NCI-H748 treated with DMSO at 0.1 percent for 48 hours (cell line): ENCODE data around the gene DNPH1.

ENCODE experiments used
- DNase-seq: peaks from one replicate; lab custom pipeline; 2025; lab: John Stamatoyannopoulos, UW

Gene DNPH1, protein sequence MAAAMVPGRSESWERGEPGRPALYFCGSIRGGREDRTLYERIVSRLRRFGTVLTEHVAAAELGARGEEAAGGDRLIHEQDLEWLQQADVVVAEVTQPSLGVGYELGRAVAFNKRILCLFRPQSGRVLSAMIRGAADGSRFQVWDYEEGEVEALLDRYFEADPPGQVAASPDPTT

DNA sequence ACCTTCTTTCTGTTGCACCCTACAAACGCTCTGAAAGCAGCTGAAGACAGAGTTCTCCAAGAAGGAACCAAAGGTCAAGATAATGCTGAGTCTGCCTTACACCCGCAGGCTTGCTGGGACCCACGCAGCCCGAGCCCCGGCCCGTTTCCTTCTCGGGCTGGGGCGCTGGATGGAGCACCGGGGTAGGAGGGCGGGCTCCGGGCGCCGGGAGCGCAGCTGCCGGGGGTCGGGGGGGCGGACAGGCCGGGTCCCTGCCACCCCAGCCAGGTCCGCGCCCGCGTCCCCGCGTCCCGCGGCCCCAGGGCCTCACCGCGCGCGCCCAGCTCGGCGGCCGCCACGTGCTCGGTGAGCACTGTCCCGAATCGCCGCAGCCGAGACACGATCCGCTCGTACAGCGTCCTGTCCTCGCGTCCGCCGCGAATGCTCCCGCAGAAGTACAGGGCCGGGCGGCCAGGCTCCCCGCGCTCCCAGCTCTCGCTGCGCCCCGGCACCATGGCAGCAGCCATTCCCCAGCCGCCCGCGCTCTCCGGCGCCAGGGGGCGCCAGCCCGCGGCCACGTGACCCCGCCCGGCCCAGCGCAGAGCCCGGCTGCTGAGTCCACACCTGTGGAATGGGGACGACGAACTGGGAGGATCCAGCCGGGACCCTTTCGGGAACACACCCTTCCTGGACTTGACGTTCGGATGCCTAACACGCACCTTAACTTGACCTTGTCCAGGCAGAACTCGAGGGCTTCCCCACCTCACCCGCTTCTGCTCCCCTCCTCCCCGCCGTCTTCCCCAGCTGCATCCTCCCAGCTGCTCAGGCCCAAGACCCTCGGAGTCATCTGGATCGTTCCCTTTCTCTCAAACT, at the start of gene DNPH1:
Gene DNPH1 (minus strand): TSS at position 531 of the 852 bp plus-strand sequence. CDS start 25 bp downstream, at position 506.
- peak; percentile 68 for DNase-seq

DNA sequence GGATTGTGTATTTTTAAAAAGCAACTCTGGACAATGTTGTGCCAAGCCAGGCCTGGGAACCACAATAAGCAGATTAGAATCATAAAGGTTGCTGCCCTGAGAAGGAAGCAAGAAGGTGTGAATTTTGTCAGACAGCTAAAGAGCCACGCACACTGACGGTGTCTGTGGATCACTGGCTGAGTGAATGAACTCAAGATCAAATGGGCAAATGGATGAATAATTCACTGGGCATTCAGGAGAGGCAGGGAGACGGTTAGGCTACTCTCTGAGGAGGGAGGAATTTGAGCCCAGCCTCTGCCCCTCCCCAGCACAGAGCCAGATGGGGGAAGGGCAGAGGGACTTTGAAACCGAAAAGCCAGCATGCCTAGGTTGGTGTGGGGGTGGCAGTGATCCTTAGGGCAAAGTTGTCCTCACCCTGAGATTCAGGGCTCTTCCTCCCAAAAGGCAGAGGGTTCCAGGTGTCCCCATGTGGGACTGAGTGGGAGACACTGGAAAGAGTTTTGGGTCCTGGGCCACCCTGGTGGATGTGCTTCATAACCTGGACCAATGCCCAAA, 49.3 kb upstream of the DNPH1 start:
- DNase-seq = no peak

DNA sequence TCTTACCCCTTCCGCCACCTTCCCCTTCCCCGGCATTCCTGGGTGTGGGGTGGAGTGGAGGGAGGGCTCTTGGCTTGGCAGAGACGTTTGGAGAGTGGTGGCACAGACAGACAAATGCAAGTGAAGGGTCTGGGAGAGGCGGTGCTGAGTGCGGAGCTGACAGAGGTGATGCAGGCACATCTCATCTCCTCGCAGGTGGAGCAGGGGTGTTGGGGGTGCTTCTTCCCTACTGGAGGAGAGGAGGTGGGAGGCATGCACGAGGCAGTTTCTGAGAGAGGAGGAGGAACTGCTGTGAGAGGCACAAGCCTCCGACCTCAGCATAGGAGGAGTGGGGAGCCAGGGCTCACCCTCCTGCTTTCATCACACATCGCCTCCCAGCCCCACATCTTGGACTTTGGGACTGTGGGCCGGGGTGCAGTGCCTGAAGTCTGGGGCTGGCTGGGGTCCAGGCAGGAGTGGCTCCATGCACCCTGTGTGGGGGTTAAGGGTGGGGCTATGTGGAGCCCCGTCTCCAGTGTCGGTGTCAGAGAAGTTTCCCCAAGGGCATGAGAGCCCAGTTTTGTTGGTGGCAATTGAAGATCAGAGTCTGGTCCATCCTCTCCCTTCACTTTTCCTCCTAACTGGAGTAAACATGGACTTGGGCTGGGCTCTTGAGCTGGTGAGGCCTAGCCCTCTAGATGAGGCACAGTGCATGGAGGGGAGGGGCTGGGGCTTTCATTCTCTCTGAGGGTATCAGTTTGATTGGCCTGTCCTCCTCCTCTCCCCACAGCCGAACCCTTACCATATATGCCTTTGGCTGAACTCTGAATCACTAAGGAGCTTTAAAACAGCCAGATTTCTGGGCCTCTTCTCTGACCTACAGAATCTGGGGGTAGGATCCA, 48.6 kb upstream of the DNPH1 start:
- DNase-seq = no peak

DNA sequence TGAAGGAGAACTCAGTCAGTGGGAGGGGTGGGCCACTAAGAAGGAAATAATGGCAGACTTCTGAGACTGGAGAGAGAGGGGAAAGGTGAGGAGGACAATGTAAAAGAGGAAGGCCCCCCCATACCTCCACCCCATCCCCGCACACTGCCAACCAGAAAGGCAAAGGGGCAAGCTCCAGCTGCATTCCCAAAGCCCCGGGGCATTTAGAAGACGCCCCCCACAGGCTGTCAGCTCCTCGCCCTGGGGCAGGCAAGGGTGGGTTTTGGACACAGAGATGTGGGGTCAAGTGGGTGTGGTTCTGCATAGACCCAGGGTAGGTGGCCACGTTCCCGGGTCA, 48.0 kb upstream of the DNPH1 start:
- DNase-seq = no peak

DNA sequence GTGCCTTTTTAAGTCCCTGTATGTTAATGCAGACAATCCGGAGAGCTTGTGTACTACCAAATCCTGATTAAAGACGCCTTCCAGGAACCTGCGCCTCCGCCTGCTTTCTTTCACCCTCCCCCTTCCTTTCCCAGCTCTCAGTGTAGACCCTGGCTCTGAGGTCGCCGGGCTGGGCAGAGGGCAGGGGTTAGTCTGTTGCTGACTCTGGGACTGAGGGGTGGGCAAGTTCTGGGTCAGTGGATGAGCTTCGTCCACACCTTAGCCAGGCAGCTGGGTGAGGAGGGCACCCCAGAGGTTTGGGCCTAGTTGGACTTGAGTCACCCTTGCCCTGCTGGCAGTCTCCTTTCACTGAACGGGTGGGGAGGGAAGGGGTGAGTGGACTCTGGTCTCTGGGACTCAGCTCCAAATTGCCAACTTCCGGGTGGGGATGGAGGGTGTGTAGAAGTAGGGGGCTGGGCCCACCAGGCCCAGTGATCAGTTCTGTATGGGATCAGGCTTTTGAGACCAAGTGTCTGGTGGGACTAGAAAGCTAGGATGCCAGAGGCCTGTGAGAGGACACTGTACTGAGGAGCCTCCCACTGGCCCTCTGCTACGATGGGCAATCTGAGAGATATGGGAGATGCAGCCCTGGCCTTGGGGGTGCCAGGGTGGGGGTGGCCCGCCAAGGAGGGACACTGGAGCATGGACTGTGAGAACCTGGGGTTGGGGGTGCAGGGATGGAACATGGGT, 47.5 kb upstream of the DNPH1 start:
- no peak for DNase-seq

DNA sequence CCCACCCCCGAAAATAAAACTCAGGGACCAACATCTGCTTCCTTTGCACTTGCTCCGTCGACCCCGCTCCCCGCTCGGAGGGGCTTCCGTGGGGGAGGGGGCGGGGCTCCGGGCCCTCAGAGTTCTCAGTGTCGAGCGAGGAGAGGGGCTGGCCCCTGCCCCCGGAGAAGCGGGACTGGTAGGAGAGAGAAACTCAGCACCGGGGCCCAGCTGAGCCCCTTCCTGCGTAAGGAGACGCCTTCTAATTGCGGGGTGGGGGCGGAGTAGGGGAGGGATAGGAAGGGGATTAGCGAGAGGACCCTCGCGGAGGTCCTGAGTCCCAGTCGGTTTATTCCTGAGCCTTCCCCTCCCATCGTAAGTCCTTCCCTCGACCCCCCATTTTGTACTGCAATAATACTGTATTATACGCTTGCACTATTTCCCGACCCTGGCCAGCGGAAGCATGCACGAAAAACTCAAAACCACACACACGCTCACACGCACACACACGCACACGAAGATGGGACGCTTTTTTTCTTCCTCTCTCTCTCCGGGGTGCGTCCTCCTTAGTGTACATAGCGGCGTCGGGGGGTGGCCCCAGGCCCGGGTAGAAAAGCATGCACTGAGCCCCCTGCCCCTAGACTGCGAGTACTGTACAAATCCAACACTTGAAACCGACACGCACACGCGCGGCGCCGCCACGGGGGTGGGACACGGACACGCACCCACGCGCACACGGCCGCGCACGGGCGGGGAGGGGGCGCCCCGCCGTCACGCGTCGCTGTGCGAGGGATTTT, 46.7 kb upstream of the DNPH1 start:
- DNase-seq = no peak

DNA sequence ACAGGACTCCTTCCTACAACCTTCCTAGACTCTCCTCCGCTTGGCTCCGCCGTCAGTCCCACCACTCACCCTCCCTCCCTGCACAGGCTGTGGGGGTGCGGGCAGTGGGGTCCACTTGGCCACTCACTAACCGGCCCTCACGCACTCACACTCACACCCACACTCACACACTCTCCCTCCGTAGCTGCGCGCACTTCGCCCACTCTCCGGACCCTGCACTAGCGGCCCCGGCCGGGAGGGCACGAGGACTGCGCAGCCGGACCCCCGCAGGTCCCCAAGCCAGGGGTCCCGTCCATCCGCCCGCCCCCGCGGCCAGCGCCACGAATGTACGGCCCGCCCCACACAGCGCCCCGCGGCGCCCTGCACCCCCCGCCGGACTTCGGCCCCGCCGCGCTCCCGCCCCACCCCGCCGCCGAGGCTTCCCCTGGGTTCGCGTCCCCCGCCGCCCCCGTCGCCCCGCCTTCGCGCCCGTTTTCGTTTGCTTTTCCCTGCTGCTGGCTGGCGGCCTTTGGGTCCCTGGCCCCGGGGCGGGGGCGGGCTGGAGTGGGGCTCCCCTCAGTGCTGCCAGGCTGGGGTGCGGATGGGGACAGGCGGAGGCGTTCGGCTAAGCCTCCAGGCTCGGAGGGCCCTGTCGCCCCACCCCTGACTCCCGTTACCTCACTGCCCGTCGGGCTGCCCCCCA, 45.8 kb upstream of the DNPH1 start:
- DNase-seq = no peak

DNA sequence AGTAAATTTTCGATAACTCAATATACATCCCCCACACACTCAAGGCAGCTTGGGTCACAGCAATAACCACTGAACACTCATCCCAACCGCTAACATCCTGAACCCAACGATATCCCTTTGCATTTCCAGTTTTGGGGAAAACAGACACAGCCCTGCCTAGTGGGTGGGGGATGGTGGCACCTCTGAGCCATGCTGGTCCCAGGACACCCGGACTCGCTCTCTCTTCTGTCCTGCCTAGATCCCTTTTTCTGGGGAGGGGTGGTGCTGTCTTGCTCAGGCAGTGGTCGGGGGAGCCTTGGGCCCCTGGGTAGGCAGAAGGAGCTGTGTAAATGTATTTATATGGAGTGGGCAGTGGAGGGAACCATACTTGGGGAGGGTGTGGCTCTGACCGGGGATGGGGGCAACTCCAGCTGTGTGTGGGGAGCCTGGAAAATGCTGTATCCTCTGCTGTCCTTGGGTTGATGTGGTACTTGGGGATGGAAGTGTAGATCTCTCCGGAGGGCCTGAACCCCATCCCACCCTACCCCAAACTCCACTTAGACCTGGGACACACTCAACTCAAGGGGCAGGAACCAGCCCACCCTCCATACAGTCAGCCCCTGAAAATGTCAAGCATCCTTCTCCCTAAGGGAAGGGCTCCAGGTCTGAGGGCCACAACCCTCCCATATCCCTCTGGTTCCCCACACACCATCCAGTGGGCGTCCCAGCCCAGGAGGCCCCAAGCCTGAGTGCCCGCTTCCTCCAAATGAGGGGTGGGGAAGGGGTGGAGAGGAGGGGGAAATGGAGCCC, 45.0 kb upstream of the DNPH1 start:
- DNase-seq = no peak

DNA sequence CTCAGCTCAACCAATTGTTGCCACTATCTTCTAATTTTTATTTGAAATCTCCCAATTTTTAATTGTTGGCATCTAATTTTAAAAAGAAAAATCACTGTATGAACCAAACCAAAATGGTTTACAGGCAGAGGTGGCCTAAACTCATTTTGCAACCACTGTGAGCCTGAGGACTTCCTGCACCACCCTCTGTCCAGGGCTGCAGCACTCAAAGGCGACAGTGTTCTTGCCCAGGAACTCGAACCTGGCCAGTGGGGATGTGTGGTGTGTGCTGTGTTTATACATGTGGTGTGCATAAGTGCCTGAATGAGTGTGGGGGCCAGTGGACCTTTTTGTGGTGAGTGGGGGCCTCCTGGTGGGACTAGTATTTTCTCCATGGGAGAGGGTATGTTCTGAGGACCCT, 44.4 kb upstream of the DNPH1 start:
- DNase-seq = no peak

DNA sequence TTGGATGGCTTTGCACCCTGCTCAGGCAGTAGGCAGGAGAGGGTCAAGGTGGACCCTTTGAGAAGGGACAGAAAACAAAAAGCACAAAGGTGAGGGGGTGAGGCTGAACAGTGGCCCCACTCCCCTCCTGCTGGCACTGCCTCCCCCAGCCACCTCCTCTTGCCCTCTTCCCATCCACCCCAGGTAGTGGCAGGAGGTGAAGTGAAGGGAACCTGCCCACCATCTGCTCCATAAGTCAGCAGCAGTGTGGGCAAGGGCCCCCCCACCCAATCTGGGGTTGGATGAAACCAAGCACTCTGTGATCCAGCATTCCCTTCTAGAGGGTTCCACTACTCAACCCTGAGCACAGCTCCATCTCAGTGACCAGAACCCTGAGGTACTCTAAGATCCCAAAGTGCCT, 42.7 kb upstream of the DNPH1 start:
- no peak for DNase-seq

DNA sequence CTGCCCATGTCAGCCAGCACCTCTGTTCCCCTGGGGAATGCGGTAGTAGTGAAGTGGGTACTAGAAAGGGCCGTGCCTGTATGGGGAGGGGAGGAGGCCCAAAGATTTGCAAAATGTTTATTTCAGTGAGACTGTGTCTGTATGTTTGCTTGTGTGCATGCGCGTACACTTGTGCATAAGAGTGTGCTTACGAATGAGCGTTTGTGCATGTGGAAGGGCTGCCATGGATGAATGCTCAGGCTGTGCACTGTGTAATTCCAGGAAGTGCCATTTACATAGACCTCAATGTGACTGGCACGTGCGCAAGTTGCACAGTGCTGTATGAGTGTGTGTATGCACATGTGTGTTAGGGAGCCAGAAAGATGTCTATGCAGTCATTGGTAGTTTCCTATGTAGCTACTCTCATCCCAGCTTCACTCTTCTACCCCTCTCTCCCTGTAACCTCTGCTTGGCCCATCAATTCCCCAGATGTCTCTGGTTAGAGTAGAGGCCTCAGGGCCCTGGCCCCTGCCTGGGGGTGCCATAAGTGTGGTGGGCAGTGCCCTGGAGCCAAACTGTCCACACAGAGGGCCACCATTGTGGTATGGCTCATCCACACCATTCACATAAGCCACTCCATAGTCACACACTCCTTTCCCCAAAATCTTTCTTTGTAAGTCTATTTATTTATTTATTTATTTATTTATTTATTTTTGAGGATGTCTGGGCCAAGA, 42.0 kb upstream of the DNPH1 start:
- DNase-seq = no peak

DNA sequence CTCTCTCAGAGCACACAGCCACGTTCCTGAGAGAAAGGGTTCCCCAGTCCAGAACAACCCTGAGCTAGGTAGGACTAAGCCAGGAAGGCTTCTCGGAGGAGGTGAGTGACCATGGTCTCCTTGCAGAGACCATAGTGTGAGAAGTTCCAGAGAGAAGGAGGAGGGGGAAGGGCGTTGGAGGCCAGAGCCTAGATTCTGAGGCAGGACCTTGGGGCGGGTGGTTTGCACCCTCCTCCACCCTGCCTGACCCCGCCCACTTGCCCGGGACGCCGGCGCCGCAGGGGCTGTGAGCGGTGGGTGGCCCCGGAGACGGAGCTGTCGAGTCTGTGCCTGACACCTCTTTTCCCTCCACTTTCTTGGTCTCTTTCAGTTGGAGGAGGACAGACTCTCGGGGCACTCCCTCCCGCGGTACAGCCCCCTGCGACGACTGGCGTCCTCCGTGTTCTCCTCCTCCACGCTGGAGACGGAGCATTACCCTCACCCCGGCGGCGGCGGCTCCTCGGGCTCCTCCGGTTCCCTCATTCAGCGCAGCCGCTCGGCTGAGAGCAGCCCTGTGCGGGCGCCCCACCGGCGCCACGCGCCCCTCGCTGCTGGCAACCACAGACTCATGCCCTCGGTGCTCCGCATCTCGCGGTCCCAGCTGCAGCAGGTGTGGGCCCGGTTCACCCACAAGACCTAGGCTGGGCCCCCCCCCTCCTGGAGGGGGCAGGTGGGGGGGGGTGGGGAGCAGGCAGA, 40.2 kb upstream of the DNPH1 start:
- DNase-seq = no peak

DNA sequence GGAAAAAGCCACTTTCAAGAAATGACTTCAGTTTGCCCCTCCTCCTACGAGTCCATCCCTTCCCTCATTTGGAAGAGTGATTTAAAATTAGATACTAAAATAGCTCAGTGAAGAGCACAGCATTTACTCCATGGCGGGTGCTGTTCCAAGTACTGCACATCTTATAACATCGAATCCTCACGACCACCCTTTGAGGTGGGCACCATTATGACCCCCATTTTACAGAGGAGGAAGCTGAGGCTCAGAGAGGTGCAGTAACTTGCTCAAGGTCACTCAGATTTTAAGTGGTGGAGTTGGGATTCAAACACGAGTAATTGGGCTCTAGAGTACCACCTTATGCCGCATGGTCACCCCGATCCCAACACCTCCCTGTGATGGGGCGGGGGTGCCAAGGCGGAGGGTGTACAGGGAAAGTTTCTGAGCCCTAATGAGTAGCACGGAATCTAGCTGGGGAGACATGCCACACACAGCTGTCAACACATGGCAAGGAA, 39.5 kb upstream of the DNPH1 start:
- DNase-seq = no peak

DNA sequence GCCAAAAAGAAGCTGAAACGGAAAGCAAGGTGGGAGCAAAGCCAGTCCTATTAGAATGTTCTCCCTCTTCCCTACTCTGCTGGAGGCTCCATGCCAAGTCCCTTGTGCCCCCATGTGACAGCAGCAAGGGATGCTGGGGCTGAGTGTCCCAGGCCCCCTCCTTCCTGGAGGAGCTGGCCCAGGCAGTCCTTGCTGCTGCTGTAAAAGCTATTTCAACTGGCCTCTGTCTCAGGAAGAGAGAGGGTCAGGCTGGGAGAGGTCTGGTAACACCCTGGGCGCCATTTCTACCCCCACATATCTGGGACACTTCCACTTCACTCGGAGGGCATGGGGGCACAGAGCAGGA, 39.0 kb upstream of the DNPH1 start:
- DNase-seq = no peak

DNA sequence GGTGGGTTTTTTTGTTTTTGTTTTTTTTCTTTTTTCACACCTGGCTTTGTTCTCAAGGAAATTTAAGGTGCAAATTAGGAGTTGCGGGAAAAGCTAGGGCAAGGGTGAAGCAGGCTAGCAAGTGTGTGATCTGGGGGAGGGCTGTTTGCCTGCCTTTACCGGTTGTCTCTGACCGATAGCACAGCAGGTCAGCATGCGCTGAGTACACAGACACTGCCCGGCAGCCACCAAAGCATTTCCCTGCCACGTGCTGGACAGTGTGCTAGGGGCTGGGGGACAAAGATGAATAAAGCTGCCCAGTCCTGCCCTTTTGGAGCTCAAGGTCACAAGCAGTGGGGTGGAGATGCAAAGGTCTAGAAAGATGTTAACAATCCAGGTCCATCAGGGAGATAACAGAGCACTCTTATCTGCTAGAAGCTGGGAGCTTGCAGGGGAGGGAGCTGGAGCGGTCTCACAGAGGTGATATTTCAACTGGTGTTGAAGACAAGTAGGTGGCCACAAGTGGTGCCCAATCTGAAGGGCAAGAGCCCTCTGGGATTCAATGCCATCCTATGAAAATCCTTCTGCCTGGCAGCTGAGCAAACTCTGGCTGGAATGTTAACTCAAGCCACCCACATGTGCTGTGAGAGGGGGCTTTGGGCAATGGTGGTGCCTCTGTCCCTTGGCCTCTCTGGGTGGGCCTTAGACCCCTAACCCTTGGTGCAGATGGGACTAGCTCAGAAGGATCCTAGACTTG, 38.5 kb upstream of the DNPH1 start:
- DNase-seq = no peak

DNA sequence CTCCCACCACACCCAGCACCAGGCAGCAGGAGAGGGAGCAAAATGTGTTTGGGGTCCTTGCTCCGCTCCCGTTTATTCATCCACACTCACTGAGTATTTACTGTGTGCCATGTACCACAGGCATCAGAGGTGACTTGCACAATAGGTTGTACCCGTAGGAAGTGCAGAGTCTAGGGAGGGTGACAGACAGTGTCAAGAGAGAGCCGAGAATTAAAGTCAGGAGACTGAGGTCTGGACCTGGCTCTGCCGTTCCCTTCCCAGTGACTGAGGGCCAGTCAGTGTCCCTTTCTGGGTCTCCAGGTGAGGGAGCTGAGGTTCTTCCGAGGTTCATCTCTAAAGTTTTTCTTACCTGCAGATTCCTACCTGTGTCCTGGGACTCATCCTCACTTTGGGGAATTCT, 36.3 kb upstream of the DNPH1 start:
- DNase-seq = no peak

DNA sequence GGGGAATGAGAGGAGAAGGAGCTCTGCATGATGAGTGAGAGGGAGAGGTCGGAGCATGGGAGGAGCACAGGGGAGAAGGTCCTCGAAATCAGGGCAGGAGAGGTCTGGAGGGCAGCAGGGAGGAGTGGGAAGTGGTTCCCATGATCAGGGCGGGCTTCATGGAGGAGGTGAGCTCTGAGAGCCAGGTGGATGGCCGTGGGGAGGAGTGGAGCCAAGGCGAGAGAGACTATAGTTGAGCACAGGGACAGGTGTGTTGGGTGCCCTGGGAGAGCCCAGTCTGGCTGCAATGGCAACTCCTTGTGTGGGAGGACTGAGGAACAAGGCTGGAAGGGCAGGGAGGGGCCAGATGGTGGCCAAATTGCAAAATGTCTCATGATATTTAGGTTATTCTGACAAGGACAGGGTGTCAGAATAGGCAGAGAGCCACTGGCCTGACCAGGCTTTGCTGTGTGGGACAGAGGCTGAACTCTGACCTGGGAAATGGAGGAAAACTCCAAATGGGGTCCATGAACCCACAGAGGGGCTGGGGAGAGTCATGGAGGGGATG, 35.4 kb upstream of the DNPH1 start:
- no peak for DNase-seq
